ENCODE measurements around the gene GPC5.

GPC5 gene

GRCh38 chr13:91534996-91535395 is 136.6 kb downstream of the GPC5 start:
- DNase-seq (ENCODE audit: low spot score): no peak
- TF ChIP-seq, protein P1, sequence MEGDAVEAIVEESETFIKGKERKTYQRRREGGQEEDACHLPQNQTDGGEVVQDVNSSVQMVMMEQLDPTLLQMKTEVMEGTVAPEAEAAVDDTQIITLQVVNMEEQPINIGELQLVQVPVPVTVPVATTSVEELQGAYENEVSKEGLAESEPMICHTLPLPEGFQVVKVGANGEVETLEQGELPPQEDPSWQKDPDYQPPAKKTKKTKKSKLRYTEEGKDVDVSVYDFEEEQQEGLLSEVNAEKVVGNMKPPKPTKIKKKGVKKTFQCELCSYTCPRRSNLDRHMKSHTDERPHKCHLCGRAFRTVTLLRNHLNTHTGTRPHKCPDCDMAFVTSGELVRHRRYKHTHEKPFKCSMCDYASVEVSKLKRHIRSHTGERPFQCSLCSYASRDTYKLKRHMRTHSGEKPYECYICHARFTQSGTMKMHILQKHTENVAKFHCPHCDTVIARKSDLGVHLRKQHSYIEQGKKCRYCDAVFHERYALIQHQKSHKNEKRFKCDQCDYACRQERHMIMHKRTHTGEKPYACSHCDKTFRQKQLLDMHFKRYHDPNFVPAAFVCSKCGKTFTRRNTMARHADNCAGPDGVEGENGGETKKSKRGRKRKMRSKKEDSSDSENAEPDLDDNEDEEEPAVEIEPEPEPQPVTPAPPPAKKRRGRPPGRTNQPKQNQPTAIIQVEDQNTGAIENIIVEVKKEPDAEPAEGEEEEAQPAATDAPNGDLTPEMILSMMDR (IDR thresholded peaks at IDR 0.05; ENCODE audit: extremely low read depth, missing control alignments): no peak

- no peak for DNase-seq (ENCODE audit: low spot score)
- TF ChIP-seq, protein P1 (IDR thresholded peaks at IDR 0.05; ENCODE audit: extremely low read depth, missing control alignments): no peak
Observed at GRCh38 chr13:91537376-91537775, 139.0 kb downstream of the GPC5 start.

- DNase-seq (ENCODE audit: low spot score): no peak
- TF ChIP-seq, protein P1 (IDR thresholded peaks at IDR 0.05; ENCODE audit: extremely low read depth, missing control alignments): no peak
Observed at GRCh38 chr13:91539286-91540157, 141.1 kb downstream of the GPC5 start.

GRCh38 chr13:91540158-91540736 is 141.8 kb downstream of the GPC5 start:
- TF ChIP-seq, protein P1 (IDR thresholded peaks at IDR 0.05; ENCODE audit: extremely low read depth, missing control alignments): no peak

GRCh38 chr13:91544723-91545122 is 146.3 kb downstream of the GPC5 start:
- TF ChIP-seq, protein P1 (IDR thresholded peaks at IDR 0.05; ENCODE audit: extremely low read depth, missing control alignments): no peak
- no peak for DNase-seq (ENCODE audit: low spot score)

More at GRCh38 chr13:91540158-91540736, 141.8 kb downstream of the GPC5 start:
- DNase-seq (ENCODE audit: low spot score): no peak

DNA sequence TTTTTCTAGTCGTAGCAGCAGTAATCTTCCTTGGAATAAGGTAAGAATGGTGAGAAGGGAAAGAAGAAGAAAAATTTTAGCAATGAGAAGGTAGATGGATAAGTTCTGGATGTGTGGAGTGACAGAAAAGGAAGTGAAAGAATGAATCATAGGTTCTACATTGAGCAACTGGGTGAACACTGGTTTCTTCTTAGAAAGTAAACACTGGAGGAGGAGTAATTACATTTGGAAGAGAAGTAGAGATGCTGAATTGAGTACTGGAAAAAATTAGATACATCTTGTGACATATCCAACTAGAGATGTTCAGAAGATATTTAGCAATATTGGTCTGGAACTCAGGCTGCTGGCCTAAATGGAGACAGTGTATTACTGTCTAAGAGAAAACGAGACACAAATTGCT is 148.5 kb downstream of the GPC5 start:
- no peak for DNase-seq (ENCODE audit: low spot score)
- TF ChIP-seq, protein P1 (IDR thresholded peaks at IDR 0.05; ENCODE audit: extremely low read depth, missing control alignments): no peak

DNA sequence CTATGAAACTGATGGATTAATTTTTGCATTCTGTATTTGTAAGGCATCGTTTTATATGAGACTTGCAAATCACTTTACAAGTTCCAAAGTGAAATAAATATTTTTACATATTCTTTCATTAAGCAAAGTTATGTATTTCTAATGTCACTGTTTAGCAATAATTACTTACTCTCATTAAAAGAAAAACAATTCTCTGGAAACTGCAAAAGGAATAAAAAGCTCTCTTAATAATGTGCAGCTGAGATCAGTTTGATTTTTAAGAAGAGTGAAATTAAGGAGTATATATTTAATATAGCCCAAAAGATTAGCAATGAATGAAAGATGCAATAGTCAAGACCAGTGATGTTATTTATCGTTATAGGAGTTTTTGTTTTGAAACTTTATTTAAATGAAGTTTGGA is 155.2 kb downstream of the GPC5 start:
- TF ChIP-seq, protein P1 (IDR thresholded peaks at IDR 0.05; ENCODE audit: extremely low read depth, missing control alignments): no peak
- DNase-seq (ENCODE audit: low spot score): no peak

Measured in GM20000 (cell line).